ENCODE measurements around the gene CEACAM21.

CEACAM21 gene

GRCh38 chr19:41624515-41624914 is 48.5 kb downstream of the CEACAM21 start:
- no peaks in the 10 kb centered on the region for H3K4me1 ChIP-seq
- H3K9me3 ChIP-seq = no peaks in the 10 kb centered on the region

DNA sequence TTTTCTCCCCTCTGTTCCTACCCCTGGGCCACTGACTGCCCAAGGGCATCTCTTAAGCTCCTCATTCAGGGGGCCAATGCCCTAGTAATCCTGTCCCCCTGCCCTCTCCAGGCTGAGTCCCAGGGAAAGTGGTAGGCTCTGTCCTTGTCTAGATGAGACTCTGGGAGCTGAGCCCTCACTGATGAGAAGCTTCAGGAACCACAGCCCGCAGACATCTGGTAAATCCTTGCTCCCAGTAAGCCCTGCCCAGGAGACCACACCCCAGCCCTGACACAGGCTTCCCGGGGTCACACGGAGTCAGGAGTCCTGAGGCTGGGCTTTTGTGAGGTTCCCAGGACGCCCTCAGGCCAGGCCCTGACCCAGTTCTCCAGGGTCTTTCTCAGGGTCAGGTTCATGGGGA is 49.0 kb downstream of the CEACAM21 start:
- no peaks in the 10 kb centered on the region for H3K36me3 ChIP-seq (replicated peaks)
- in situ Hi-C loops (cut with MboI; ENCODE audit: low sequenced_read_pairs) = no loop called here
- DNase-seq (ENCODE audit: low spot score in 2 of 2) = no peak
- no peaks in the 10 kb centered on the region for H3K4me1 ChIP-seq
- no peak overlapping the region for H3K4me3 ChIP-seq
- H3K27me3 ChIP-seq (ENCODE audit: low read depth) = peaks cover 4% of the 10 kb centered on the region; the same call in 1 of the 2 replicates
- no peaks in the 10 kb centered on the region for H3K9me3 ChIP-seq

More at GRCh38 chr19:41624515-41624914, 48.5 kb downstream of the CEACAM21 start:
- in situ Hi-C loops (cut with MboI; ENCODE audit: low sequenced_read_pairs) = no loop called here
- no peaks in the 10 kb centered on the region for H3K36me3 ChIP-seq (replicated peaks)
- H3K4me3 ChIP-seq = no peak overlapping the region
- H3K27me3 ChIP-seq (ENCODE audit: low read depth) = peaks cover under 1% of the 10 kb centered on the region; the same call in 1 of the 2 replicates
- DNase-seq (ENCODE audit: low spot score in 2 of 2) = no peak

DNA sequence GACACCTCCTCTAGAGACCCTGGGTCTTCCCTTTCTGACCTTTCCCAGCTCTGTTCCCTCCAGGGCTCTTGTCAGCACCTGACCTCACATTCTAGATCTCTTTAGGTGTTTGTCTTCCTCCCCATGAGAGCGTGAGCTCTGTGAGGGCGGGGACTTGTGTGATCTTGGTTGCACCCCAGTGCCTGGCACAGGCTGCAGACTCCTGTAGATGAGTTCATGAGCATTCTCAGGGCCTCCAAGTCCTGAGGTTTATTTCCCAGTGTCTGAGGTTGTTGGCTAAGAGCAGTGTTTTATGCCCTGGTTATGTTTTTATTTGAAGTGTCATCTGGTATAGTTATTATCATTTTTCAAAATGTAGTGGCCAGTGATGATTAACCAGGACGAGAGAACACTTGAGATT is 50.3 kb downstream of the CEACAM21 start:
- Histone ChIP-seq H3K4me3 (no peak overlapping the region), H3K27me3 (ENCODE audit: low read depth) (peaks cover 4% of the 10 kb centered on the region; the same call in 1 of the 2 replicates)
- no peak for DNase-seq (ENCODE audit: low spot score in 2 of 2)

GRCh38 chr19:41626877-41627276 is 50.9 kb downstream of the CEACAM21 start, which contains the start of gene CEACAM4:
Gene CEACAM4 (minus strand): TSS chr19:41627074. CDS start chr19:41626963, 111 bp downstream.
- H3K4me3 ChIP-seq = no peak within 1 kb of the TSS
- H3K9me3 ChIP-seq = no peaks in the 10 kb centered on the region
- H3K4me1 ChIP-seq = no peaks in the 10 kb centered on the region
- in situ Hi-C loops (cut with MboI; ENCODE audit: low sequenced_read_pairs) = no loop called here
- no peaks in the 10 kb centered on the region for H3K36me3 ChIP-seq (replicated peaks)
- peaks cover 4% of the 10 kb centered on the region; the same call in 1 of the 2 replicates for H3K27me3 ChIP-seq (ENCODE audit: low read depth)
- no peak for DNase-seq (ENCODE audit: low spot score in 2 of 2)

More for the DNA sequence above, 50.3 kb downstream of the CEACAM21 start:
- in situ Hi-C loops (cut with MboI; ENCODE audit: low sequenced_read_pairs) = no loop called here
- no peaks in the 10 kb centered on the region for H3K36me3 ChIP-seq (replicated peaks)
- H3K9me3 ChIP-seq = no peaks in the 10 kb centered on the region
- no peaks in the 10 kb centered on the region for H3K4me1 ChIP-seq

DNA sequence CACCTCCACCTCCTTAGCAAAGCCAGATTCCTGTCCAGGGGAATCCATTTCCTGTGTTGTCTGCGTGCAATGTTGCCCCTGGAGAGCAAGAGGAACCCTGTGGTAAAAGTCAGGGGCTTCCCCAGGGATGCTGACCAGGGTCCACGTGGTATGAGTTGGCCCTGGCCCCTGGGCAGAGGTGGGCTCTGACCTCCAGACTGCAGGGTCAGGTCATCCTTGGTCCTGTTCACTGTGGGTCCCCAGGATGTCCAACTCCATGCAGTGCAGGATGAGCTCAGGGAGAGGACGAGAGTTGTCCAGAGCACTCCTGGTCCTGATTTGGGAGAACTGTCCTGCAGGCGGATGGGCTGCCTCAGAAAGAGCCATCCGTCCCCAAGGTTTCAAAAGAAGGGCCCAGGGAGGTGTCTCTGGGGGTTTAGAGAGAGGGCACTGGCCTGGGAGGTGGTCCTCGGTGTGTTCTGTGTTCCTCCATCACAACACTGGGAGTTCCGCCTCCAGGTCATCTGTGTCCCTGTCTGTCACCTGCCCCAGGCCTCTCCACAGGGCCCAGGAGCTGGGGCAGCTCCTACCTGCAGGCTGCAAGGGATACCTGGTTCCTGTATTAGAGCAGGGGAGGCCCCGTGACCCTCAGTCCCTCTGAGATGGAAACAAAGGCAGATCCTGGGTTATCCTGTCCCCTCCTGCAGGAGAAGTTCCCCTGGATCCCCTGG is 52.2 kb downstream of the CEACAM21 start:
- peaks cover 4% of the 10 kb centered on the region; the same call in 1 of the 2 replicates for H3K27me3 ChIP-seq (ENCODE audit: low read depth)
- H3K9me3 ChIP-seq = no peaks in the 10 kb centered on the region
- H3K36me3 ChIP-seq (replicated peaks) = no peaks in the 10 kb centered on the region
- H3K4me1 ChIP-seq = no peaks in the 10 kb centered on the region
- in situ Hi-C loops (cut with MboI; ENCODE audit: low sequenced_read_pairs) = no loop called here
- H3K4me3 ChIP-seq = no peak overlapping the region
- no peak for DNase-seq (ENCODE audit: low spot score in 2 of 2)

All from HAP-1 (cell line).